ENCODE data around the gene ZNF688.

Gene ZNF688

GRCh38 chr16:30535106-30535776, 36.3 kb downstream of the ZNF688 start:
- Histone ChIP-seq H3K27ac (peak overlapping the region; percentile 94), H3K9ac (ENCODE audit: insufficient read length) (peak overlapping the region; percentile 99)
- TF ChIP-seq EZH2 (IDR thresholded peaks at IDR 0.05) = no peak
- TF ChIP-seq FOXP2 (optimal IDR thresholded peaks at IDR 0.05; ENCODE audit: control extremely low read depth, extremely low read length, insufficient read depth) = no peak
- no peak for TF ChIP-seq POLR2AphosphoS5 (IDR thresholded peaks at IDR 0.05; ENCODE audit: borderline replicate concordance, low read depth, low read length)

GRCh38 chr16:30534368-30535105, 37.0 kb downstream of the ZNF688 start, which contains the start of gene ZNF747:
TSS of gene ZNF747 (minus strand) at chr16:30534858. CDS start at chr16:30534679, 179 bp downstream.
- no peak for DNase-seq (ENCODE audit: low read depth, low spot score)
- Histone ChIP-seq H3K27ac (peak within 1 kb of the TSS; percentile 94), H3K36me3 (ENCODE audit: insufficient read depth, low read length) (peaks cover 6% of the 10 kb centered on the region; the same call in 1 of the 2 replicates), H3K9me3 (ENCODE audit: low read depth, low read length) (no peaks in the 10 kb centered on the region), H3K4me3 (peak within 1 kb of the TSS; percentile 100), H3K9ac (ENCODE audit: insufficient read length) (peak within 1 kb of the TSS; percentile 99)
- TF ChIP-seq POLR2AphosphoS5 (IDR thresholded peaks at IDR 0.05; ENCODE audit: borderline replicate concordance, low read depth, low read length) = peak; percentile 86
- no peak for TF ChIP-seq FOXP2 (optimal IDR thresholded peaks at IDR 0.05; ENCODE audit: control extremely low read depth, extremely low read length, insufficient read depth)

More at GRCh38 chr16:30535106-30535776, 36.3 kb downstream of the ZNF688 start:
- H3K9me3 ChIP-seq (ENCODE audit: low read depth, low read length) = no peaks in the 10 kb centered on the region
- H3K4me3 ChIP-seq = peak overlapping the region; percentile 100
- no peak for DNase-seq (ENCODE audit: low read depth, low spot score)
- peaks cover 6% of the 10 kb centered on the region; the same call in 1 of the 2 replicates for H3K36me3 ChIP-seq (ENCODE audit: insufficient read depth, low read length)

- peak overlapping the region; percentile 94 for H3K27ac ChIP-seq
- H3K4me3 ChIP-seq = peak overlapping the region; percentile 100
- peaks cover 6% of the 10 kb centered on the region; the same call in 1 of the 2 replicates for H3K36me3 ChIP-seq (ENCODE audit: insufficient read depth, low read length)
- H3K9me3 ChIP-seq (ENCODE audit: low read depth, low read length) = no peaks in the 10 kb centered on the region
- TF ChIP-seq POLR2AphosphoS5 (IDR thresholded peaks at IDR 0.05; ENCODE audit: borderline replicate concordance, low read depth, low read length) (no peak), EZH2 (IDR thresholded peaks at IDR 0.05) (no peak), FOXP2 (optimal IDR thresholded peaks at IDR 0.05; ENCODE audit: control extremely low read depth, extremely low read length, insufficient read depth) (no peak)
- peak overlapping the region; percentile 99 for H3K9ac ChIP-seq (ENCODE audit: insufficient read length)
- no peak for DNase-seq (ENCODE audit: low read depth, low spot score)
These were observed 37.7 kb downstream of the ZNF688 start for GRCh38 chr16:30533748-30534367.

GRCh38 chr16:30533146-30533522, 38.4 kb downstream of the ZNF688 start:
- no peaks in the 10 kb centered on the region for H3K9me3 ChIP-seq (ENCODE audit: low read depth, low read length)
- TF ChIP-seq FOXP2 (optimal IDR thresholded peaks at IDR 0.05; ENCODE audit: control extremely low read depth, extremely low read length, insufficient read depth) (no peak), POLR2AphosphoS5 (IDR thresholded peaks at IDR 0.05; ENCODE audit: borderline replicate concordance, low read depth, low read length) (no peak), EZH2 (IDR thresholded peaks at IDR 0.05) (no peak)
- no peak overlapping the region for H3K4me3 ChIP-seq
- H3K9ac ChIP-seq (ENCODE audit: insufficient read length) = no peak overlapping the region
- DNase-seq (ENCODE audit: low read depth, low spot score) = no peak
- H3K27ac ChIP-seq = no peak overlapping the region
- peaks cover 6% of the 10 kb centered on the region; the same call in 1 of the 2 replicates for H3K36me3 ChIP-seq (ENCODE audit: insufficient read depth, low read length)

GRCh38 chr16:30532285-30533145, 39.0 kb downstream of the ZNF688 start:
- TF ChIP-seq FOXP2 (optimal IDR thresholded peaks at IDR 0.05; ENCODE audit: control extremely low read depth, extremely low read length, insufficient read depth) = no peak
- DNase-seq (ENCODE audit: low read depth, low spot score) = no peak
- H3K9me3 ChIP-seq (ENCODE audit: low read depth, low read length) = no peaks in the 10 kb centered on the region
- no peak overlapping the region for H3K4me3 ChIP-seq
- H3K9ac ChIP-seq (ENCODE audit: insufficient read length) = no peak overlapping the region
- H3K36me3 ChIP-seq (ENCODE audit: insufficient read depth, low read length) = peaks cover 6% of the 10 kb centered on the region; the same call in 1 of the 2 replicates
- no peak overlapping the region for H3K27ac ChIP-seq

GRCh38 chr16:30530163-30531037, 41.1 kb downstream of the ZNF688 start:
- H3K9me3 ChIP-seq (ENCODE audit: low read depth, low read length) = no peaks in the 10 kb centered on the region
- TF ChIP-seq FOXP2 (optimal IDR thresholded peaks at IDR 0.05; ENCODE audit: control extremely low read depth, extremely low read length, insufficient read depth) (no peak), EZH2 (IDR thresholded peaks at IDR 0.05) (no peak), POLR2AphosphoS5 (IDR thresholded peaks at IDR 0.05; ENCODE audit: borderline replicate concordance, low read depth, low read length) (no peak)
- H3K4me3 ChIP-seq = no peak overlapping the region
- H3K9ac ChIP-seq (ENCODE audit: insufficient read length) = no peak overlapping the region
- no peak for DNase-seq (ENCODE audit: low read depth, low spot score)
- H3K27ac ChIP-seq = no peak overlapping the region; the same call in 1 of the 2 replicates
- peaks cover 6% of the 10 kb centered on the region; the same call in 1 of the 2 replicates for H3K36me3 ChIP-seq (ENCODE audit: insufficient read depth, low read length)

All from SK-N-MC (cell line).